Smooth muscle cell of the brain vasculature (primary cell): ENCODE measurements around the gene MPHOSPH9.

Experiments
- DNase-seq: peaks from one replicate; pipeline ENCODE4 v3.0.0-alpha.2; 2012; ENCODE audit warnings: low read depth, low spot score

Gene MPHOSPH9

GRCh38 chr12:123126294-123127181, 106.4 kb downstream of the MPHOSPH9 start:
- peak; percentile 85 for DNase-seq

- DNase-seq: no peak
These were observed 110.3 kb downstream of the MPHOSPH9 start for GRCh38 chr12:123122626-123123025.

- no peak for DNase-seq
These were observed 111.3 kb downstream of the MPHOSPH9 start for GRCh38 chr12:123121670-123122069.

- DNase-seq: no peak
These were observed 112.3 kb downstream of the MPHOSPH9 start for GRCh38 chr12:123120452-123121166.

DNA sequence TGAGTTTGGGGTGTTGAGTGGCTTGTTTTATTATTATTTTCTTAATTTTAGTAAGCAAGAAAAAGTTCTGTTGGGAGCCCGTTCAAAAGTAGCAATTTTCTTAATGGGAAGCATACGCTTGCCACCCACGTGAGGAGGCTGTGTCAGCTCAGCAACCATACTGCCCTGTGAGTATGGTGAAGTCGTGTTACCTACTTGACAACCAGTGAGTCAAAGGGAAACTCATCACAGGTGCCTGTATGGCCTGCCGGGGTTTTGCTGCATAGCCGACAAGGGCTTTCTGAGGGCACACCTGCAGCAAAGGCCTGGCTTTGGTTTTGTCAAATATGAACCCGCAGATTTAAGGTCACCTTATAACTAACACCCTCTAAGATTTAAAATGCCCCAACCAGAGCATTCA, 113.1 kb downstream of the MPHOSPH9 start:
- no peak for DNase-seq

- no peak for DNase-seq
These were observed 114.4 kb downstream of the MPHOSPH9 start for GRCh38 chr12:123118497-123118896.

- DNase-seq: peak; percentile 55
These were observed 117.4 kb downstream of the MPHOSPH9 start for GRCh38 chr12:123115409-123116121.

DNA sequence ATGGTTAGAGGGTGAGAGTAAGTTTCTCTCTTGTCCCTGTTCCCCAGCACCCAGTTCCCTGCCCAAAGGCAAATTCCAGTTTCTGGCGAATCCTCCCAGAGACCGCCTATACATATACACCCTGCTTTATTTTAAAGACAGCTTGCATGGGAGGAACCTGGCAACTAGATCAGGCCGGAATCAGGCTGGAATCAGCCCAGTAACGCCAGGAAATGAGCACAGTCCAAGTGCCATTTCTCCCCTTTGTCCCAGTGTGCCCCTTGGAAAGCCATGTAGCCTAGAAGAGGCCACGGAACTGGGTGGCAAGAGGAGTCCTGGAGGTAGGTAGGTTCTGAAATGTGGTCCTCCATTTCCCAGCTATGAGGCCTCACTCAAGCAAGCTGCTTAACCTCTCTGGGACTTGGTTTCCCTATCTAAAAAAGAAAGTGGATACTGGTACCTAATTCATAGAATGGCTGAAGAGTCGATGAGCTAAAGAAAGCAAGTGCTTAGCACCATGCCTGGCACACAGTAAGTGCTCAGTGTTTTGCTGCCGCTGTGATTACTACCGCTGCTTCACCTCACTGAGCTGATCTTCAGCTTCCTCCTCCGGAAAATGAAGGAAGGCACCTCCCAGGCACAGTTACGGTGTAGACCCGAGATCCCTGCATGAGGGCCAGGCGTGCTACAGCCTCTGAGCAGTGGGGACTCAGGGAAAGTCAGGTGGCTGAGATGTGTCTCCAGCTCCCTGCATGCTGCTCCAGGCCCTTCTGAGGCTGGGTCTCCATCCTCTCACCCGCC, 118.4 kb downstream of the MPHOSPH9 start:
- no peak for DNase-seq

DNA sequence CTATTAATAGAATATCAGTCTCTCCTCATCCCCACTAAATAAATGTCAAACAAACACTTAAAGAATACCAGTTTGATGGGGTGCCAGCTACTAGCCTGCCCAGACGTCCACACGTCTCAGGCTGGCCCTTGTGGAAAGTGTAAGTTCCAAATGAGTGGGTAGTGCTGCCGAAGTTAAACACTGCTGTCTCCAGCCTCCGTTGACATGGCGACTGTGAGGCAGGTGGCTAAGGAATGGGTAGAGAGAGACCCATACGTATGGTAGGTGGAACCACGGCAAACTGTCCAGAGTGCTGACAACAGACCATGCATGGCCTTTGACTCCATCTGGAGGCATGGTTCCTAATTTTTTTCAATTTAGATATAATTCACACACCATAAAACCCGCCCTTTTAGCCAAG, 119.9 kb downstream of the MPHOSPH9 start:
- DNase-seq: no peak

- no peak for DNase-seq
These were observed 121.3 kb downstream of the MPHOSPH9 start for GRCh38 chr12:123111498-123112165.

- DNase-seq: no peak
These were observed 123.6 kb downstream of the MPHOSPH9 start for GRCh38 chr12:123109319-123109772.

DNA sequence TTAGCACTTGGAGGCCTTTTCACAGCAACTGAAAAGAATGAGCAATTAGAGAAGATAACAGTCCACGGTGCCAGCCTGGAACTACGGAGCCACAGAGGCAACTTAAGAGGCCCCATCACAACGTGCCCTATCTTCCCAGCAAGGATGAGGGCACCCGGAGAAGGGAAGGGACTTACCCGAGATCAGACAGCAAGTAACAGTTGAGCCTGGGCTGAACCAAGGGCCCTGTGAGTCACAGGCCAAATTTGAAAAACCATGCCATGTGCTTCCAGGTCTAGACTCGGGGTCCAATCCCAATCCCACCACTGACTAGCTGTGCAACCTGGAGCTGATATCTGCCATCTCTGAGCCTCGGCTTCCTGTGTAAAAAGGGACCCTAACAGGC, 124.3 kb downstream of the MPHOSPH9 start:
- no peak for DNase-seq

DNA sequence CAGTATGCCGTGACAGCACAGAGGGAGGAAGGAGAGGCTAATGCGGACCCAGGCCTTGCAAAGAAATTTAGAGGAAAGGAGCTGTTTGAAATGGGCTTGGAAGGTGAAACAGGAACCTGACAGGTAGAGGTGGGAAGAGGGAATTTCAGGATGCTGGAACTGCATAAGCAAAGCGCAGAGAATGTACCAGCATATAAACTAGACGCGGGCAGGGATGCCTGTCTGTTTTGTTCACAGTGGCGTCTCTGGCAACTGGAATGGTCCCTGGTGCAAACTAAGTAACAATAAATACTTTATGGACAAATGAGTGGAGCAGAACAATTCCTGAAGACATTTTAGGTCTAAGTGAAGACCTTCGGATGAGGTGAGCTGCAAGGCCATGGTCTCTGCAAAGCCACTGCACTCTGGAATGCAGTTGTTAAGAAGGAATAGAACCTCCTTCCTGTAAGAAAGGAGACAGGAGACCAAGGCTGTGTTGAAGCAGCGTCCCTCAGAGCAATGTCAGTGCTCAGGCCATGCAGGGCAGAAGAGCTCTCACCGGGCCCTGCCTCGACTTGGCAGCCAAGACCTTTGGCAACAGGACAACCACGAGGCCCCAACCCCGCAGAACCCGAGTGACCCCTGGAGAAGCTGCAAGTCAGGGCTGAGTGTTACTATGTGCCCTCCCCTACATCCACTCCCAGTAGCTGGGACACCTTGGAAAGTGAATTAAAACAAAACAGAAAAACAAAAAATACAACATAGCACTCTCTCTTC, 124.8 kb downstream of the MPHOSPH9 start:
- no peak for DNase-seq

DNA sequence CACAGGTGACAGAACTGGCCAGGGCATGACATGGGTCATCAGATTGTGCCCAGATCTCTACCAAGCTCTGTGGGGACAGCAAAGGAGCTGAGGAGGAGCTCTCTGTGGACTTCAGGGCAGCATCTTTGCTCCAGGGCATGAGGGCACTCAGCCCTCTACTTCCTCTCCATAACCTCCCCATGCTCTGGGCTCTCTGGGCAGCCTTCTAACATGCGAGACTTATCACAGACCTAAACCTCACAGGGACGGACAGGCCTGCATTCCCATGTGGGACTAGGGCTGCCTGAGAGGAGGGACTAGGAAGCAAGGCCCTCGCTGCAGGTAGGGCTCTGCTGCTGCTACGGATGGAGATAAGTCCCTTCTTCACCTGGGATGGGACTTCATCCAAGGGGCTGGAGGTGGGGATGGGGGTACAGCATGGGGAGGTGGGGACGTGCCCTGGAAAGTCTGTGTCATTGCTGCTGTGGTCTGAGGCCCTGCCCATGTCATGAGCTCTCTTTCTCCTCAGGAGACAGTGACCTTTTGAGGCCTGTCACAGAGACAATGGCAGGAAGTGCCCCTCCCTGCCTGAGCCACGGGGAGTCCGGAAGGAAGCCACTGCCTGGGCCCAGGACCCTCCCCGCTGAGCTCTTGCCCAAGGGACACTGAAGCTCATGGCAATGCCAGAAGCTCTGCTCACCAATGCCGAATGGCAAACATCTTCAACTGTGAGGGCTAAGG, 126.1 kb downstream of the MPHOSPH9 start:
- no peak for DNase-seq

DNA sequence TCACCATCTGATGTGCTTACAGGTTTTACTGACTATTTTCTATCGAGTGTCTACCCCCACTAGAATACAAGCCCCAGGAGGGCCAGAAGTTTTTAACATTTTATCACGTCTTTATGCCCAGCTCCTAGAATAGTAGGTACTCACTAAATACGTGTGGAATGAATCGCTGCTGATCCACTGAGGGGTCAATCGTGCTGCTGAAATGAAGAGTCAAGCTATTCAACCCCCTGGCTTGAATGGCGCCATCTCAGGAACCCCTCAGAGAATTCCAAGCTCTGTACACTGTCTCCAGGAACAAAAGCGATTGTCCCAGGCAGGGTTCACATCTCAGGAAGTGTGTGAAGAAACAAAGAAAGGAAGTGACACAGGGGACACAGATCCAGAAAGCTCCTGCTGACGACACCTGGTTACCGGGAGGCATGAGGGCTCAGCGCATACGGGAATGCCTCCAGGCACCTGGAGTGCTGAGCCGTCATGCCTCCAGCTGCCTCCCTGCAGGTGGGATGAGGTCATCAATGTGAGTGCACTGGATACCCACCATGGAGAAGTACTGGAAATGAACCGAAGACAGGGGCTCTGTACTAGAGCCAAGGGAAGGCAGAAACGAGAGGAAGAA, 127.6 kb downstream of the MPHOSPH9 start:
- DNase-seq: no peak

GRCh38 chr12:123104809-123105208, 128.1 kb downstream of the MPHOSPH9 start:
- no peak for DNase-seq
